GM19468 (cell line): ENCODE data around the gene TGFBR2.
"Not testable (repeated sequence)": the region's sequence is repeated elsewhere in the genome, so short reads cannot be mapped to it uniquely, and the experiment has no call there.

ENCODE experiments used
- ATAC-seq: cut with Tn5 transposase; IDR thresholded peaks from one replicate; pipeline ENCODE4 v1.9.1; 2021; ENCODE audit warnings: mild to moderate bottlenecking, moderate library complexity, moderate number of reproducible peaks; ENCODE audit not compliant: unreplicated experiment; ENCODE audit errors: extremely low read depth

The TGFBR2 gene

DNA sequence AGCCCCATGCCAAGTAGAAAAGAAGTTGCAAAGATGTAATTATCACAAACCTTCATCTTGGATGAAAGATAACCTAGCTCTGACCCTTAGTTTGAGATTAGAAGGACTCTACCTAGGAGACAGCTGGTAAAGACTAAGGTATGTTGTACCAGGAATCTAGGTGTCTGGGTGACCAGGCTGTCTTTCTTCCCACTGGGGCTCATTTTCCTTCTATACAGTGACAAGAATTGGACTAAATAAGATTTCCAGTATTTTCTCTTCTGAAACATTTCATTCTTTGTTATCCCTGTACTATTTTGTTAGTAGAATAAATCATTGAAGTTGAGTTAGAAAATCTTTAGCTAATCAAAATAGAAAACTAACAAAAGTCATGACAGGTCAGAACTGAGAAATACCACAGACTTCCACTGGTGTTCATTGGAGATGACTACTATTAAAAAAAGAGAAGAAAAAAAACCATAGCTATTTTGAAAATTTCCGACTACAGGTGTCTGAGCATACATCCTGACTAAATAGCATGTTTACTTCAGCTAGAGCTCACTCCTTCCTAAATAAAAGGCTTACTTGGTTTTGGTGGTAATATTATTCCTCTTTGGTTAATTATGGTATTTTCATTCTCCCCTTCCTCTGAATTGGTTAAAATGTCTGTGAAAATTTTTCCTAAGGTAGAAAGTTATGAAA lies 10.1 kb downstream of the TGFBR2 start:
- no peak for ATAC-seq

DNA sequence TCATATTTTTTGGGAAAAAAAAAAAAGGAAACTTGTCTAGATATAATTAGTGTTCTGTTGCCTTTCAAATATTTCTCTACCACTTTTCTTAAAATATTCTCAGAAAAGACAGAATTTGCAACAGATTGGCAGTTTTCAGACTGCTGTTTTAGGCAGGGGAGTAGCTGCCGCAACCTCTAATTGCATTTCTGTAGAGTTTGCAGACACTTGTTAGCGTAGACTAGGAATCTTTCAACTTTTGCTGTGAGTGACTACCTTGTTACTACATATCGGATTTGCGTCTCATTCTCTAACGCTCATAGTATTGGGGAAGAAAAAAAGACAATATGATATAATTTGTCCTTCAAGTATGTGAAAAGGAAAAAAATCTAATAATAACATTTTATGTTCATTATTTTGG lies 10.7 kb downstream of the TGFBR2 start:
- ATAC-seq, result no peak

GRCh38 chr3:30617653-30618052 lies 11.3 kb downstream of the TGFBR2 start:
- ATAC-seq, result no peak

- ATAC-seq, result no peak
These were observed 12.1 kb downstream of the TGFBR2 start for GRCh38 chr3:30618526-30618925.

- ATAC-seq, result no peak
These were observed 12.9 kb downstream of the TGFBR2 start for GRCh38 chr3:30619318-30619717.

DNA sequence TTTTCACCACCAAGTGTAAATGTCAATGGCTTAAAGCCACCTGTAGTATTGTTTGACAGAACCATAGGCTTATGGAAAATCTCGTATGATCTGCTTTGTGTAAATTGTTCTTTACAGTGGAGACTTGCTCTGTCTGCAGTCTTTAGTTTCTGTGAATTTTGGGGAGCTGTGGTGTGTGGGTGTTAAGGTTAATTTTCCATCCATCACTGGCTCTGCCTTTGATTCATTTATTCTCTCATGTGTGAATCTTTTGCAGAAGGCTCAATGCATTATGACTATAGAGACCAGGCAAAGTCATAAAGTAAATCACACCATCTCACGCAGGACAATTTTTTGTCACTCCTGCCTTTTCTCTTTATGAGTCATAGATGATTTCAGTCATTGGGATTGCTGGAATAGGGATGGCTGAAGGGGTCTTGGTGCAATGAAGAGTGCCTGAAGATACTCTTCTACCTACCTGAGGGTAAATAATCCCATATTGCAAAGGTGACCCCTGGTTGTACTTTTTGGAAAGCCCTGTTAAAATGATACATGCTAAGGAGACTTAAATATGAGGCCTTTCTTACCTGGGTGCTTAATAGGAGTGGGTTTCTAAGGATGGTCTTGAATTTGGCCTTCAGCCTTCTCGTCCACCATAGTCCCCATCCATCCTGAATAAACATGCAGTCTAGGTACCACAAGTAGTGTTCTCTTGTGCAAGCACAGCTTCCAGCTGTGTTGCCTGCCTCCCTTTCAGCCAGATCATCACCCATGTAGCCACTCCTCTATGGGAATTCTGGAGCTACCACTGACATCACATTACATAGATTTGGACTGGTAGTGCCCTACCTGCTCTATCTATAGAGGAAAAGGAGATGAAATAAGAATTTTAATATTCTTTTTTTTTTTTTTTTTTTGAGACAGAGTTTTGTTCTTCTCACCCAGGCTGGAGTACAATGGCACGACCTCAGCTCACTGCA lies 14.3 kb downstream of the TGFBR2 start:
- ATAC-seq, result no peak

- ATAC-seq, result no peak
These were observed 15.2 kb downstream of the TGFBR2 start for GRCh38 chr3:30621576-30621975.

GRCh38 chr3:30622047-30622545 lies 15.7 kb downstream of the TGFBR2 start:
- no peak for ATAC-seq

DNA sequence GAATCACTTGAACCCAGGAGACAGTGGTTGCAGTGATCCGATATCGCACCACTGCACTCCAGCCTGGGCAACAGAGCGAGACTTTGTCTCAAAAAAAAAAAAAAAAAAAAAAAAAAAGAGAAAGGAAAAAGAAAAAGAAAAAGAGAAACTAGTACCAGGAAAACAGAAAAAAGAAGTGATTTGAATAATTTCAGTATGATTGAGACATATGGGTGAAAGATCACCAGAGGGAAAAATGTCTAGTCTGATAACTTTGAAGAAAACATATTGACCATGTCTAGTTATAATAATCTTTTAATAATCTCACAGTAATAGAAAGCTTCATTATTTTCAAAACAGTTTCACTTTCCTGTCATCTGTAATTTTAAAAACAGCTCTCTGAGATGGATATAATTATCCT lies 16.4 kb downstream of the TGFBR2 start:
- no peak for ATAC-seq

DNA sequence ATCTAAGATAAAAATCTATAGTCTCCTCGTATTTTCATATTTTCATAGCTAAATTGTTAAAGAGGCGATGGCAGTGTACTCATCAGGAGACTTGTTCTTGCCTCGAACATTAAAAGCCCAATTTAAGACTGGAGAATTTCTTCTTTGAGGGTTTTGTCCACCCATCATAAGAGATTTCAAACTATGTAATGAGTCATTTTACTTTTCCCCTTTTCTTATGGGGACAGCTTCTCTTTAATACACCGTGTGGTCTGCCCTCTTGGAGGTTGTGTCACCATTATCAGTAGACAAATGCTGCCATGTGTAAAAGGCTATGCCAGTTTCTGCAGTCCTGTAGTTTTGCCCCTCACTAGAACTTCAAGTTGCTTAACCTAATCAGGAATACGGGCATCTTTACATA lies 16.9 kb downstream of the TGFBR2 start:
- ATAC-seq, result no peak

- not testable (repeated sequence) for ATAC-seq
These were observed 18.1 kb downstream of the TGFBR2 start for GRCh38 chr3:30624480-30624879.

DNA sequence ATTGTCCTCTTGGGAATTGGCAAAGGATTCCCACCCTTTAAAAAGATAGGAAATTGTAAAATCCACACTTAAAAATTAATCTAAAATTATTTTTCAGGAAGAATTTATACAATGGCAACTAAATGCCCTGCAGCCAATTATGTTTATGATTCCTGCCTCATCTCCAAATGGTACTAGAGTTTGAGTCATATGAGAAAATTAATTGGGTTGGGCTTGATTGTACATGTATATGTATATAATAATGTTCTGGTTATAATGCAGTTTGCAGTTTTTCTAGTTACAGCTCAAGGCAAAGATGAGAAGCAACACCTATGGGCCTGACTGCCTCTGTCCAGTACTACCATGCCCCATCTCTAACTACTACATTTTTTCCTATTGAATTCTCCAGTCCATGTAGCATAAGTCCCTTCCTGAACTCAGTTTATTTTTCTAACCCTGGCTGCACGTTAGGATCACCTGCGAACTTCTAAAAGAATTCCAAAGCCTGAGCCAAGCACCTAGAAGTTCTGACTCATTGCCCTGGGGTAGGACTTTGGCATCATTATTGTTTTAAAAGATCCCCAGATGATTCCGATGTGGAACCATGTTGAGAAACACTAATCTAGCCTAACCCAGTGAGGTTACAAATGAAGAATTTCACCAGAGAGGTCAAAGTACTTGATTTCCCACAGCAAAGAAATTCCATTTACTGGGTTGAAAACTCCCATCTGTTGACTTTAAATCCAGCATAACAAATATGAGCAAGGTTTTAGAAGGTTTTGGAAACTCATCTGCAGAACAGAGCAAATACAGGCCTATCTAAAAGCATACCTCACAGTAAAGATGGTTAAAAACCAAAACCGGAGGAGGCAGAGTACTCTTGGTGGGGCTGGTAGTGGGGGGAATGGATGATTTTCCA lies 19.4 kb downstream of the TGFBR2 start:
- no peak for ATAC-seq

GRCh38 chr3:30626443-30627180 lies 20.2 kb downstream of the TGFBR2 start:
- no peak for ATAC-seq

DNA sequence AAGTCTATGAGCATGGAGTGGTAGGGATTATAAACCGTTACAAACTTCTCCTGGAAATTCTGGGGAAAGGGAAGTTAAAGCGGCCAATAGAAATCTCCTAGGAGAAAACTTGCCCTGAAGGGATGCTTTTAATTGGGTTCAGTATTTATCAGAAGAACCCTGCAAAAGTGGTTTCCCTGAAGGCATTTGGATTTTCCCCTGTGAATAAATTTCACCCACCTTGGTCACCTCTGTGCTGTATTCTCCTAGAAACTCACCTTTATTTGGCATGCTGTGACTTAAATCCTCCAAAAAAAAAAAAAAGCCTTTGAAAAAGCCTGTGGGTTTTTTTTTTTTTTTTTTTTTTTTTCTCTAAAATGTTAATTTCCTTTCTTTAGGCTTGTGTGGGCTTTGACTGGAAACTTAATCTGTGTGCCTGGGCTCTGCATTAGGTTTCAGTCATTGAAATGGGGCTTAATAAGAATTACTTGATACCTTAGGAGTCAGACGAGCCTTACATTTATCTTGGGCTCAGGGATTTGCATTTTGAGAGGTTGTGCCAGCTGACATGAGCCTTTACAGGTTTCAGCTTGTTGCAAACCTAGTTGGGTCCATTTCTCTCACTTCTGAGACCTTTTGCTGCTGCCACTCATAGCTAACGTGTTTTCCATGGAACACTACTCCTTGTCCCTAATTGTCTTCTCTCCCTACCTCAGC lies 22.0 kb downstream of the TGFBR2 start:
- no peak for ATAC-seq

DNA sequence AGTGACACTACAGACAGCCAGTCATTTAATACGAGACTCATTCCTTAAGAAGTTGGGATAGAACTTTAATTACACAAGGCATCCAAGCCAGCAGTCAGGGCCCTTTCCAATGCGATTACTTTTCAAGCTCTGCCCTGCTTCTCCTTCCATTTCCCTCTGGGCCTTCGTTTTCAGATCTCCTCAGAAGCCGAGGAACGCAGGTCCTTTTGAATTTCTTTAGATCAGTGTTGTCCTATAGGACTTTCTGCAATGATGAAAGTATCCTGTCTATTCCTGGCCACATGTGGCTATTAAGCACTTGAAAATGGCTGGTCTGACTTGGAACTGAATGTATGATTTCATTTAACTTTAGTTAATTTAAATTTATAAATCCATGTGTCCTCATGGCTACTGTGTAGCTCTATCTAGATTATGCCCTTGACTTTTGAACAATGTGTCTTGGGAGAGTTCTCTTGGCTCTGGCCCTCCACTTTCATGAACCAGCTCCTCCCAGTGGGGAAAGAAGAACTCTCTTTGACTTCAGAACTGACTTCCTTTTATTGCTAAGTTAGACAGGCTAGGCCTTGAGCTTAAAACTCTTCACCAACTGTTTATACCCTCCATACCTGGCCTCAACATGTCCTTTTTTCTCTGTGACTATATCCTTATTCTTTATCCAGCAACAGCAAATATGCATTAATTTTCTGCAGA lies 22.6 kb downstream of the TGFBR2 start:
- ATAC-seq, result no peak

DNA sequence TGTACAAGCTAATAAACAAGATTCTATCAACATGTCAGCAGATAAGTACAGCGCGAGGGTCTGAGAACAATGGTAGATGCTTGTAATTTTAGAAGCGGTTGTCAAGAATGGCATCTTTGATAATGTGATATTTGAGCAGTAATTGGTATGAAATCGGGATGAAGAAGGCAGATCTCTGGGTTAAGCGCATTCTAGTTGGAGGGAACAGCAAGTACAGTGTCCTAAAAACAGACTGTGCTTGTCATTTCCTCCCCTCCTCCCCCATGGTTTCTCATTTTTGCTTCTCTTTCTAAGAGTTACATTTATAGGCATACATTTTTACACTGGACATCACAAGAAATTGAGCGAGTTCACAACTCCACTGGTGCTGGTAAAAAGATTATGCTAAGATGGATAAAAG lies 23.3 kb downstream of the TGFBR2 start:
- no peak for ATAC-seq

GRCh38 chr3:30630238-30631030 lies 24.0 kb downstream of the TGFBR2 start:
- ATAC-seq, result no peak
